SK-N-MC (cell line): Measurements from ENCODE around the gene KCNQ1.

Experiments
- DNase-seq: peaks from one replicate; pipeline ENCODE4 v3.0.0-alpha.2; 2011; ENCODE audit warnings: low read depth, low spot score
- H3K27ac ChIP-seq: fragments of 200-600 bp; sonication (generic); 2 replicates; pipeline ENCODE4 v1.5.1; 2016; ENCODE audit warnings: mixed run types
- H3K36me3 ChIP-seq: fragments of 200-600 bp; sonication (generic); 2 replicates; pipeline ENCODE4 v1.6.1; 2017; ENCODE audit warnings: antibody characterized with exemption, low read length, mixed read lengths; ENCODE audit not compliant: insufficient read depth
- H3K4me3 ChIP-seq: fragments of 200-600 bp; sonication (generic); 2 replicates; pipeline ENCODE4 v1.5.1; 2016
- H3K9ac ChIP-seq: fragments of 200-600 bp; sonication (generic); 2 replicates; pipeline ENCODE4 v1.8.0; 2017; ENCODE audit warnings: mixed run types, mixed read lengths; ENCODE audit not compliant: insufficient read length
- H3K9me3 ChIP-seq: fragments of 200-600 bp; sonication (generic); 2 replicates; pipeline ENCODE4 v1.6.1; 2017; ENCODE audit warnings: low read depth, mild to moderate bottlenecking, antibody characterized with exemption, low read length, moderate library complexity, mixed read lengths
- EZH2 ChIP-seq: fragments of 200-600 bp; sonication (generic); IDR thresholded peaks from one replicate; pipeline ENCODE4 v1.6.1; 2017; ENCODE audit warnings: antibody characterized with exemption
- FOXP2 ChIP-seq: optimal IDR thresholded peaks from 2 replicates; pipeline ENCODE3; 2011; ENCODE audit warnings: mild to moderate bottlenecking, moderate library complexity; ENCODE audit not compliant: insufficient read depth; ENCODE audit errors: extremely low read length, control extremely low read depth
- POLR2AphosphoS5 ChIP-seq: IDR thresholded peaks from 2 replicates; pipeline ENCODE4 v1.6.1; 2012; ENCODE audit warnings: mild to moderate bottlenecking, low read depth, low read length, borderline replicate concordance

The KCNQ1 gene

GRCh38 chr11:2771758-2772466 lies 327.1 kb downstream of the KCNQ1 start:
- H3K36me3 ChIP-seq = no peaks in the 10 kb centered on the region
- no peak overlapping the region for H3K9ac ChIP-seq
- no peak overlapping the region for H3K27ac ChIP-seq
- H3K4me3 ChIP-seq = no peak overlapping the region
- no peaks in the 10 kb centered on the region for H3K9me3 ChIP-seq
- TF ChIP-seq POLR2AphosphoS5 (no peak), EZH2 (no peak), FOXP2 (no peak)
- DNase-seq = no peak

- TF ChIP-seq POLR2AphosphoS5 (no peak), EZH2 (no peak), FOXP2 (no peak)
- Histone ChIP-seq H3K4me3 (no peak overlapping the region), H3K27ac (no peak overlapping the region), H3K9ac (no peak overlapping the region), H3K9me3 (no peaks in the 10 kb centered on the region), H3K36me3 (no peaks in the 10 kb centered on the region)
- no peak for DNase-seq
Observed at GRCh38 chr11:2772544-2773031, 327.8 kb downstream of the KCNQ1 start.

GRCh38 chr11:2774173-2775082 lies 329.6 kb downstream of the KCNQ1 start:
- TF ChIP-seq POLR2AphosphoS5 (no peak), EZH2 (no peak), FOXP2 (no peak)
- H3K4me3 ChIP-seq = no peak overlapping the region
- no peak overlapping the region for H3K27ac ChIP-seq
- DNase-seq = no peak
- H3K36me3 ChIP-seq = no peaks in the 10 kb centered on the region
- H3K9me3 ChIP-seq = no peaks in the 10 kb centered on the region
- no peak overlapping the region for H3K9ac ChIP-seq

- H3K9me3 ChIP-seq = no peaks in the 10 kb centered on the region
Observed at GRCh38 chr11:2775083-2775625, 330.3 kb downstream of the KCNQ1 start.

GRCh38 chr11:2775626-2776350 lies 331.0 kb downstream of the KCNQ1 start:
- no peaks in the 10 kb centered on the region for H3K36me3 ChIP-seq
- H3K27ac ChIP-seq = no peak overlapping the region
- H3K4me3 ChIP-seq = no peak overlapping the region
- H3K9me3 ChIP-seq = no peaks in the 10 kb centered on the region
- no peak overlapping the region for H3K9ac ChIP-seq
- TF ChIP-seq POLR2AphosphoS5 (no peak), EZH2 (no peak), FOXP2 (no peak)
- DNase-seq = no peak

More at GRCh38 chr11:2775083-2775625, 330.3 kb downstream of the KCNQ1 start:
- DNase-seq = no peak
- Histone ChIP-seq H3K36me3 (no peaks in the 10 kb centered on the region), H3K9ac (no peak overlapping the region), H3K4me3 (no peak overlapping the region), H3K27ac (no peak overlapping the region)
- TF ChIP-seq EZH2 (no peak), FOXP2 (no peak), POLR2AphosphoS5 (no peak)

- H3K9me3 ChIP-seq = no peaks in the 10 kb centered on the region
- H3K27ac ChIP-seq = no peak overlapping the region
- DNase-seq = no peak
Observed at GRCh38 chr11:2776351-2777061, 331.7 kb downstream of the KCNQ1 start.

GRCh38 chr11:2777386-2777785 lies 332.6 kb downstream of the KCNQ1 start:
- no peak overlapping the region for H3K4me3 ChIP-seq
- H3K27ac ChIP-seq = no peak overlapping the region
- H3K9me3 ChIP-seq = no peaks in the 10 kb centered on the region
- H3K36me3 ChIP-seq = no peaks in the 10 kb centered on the region
- TF ChIP-seq POLR2AphosphoS5 = no peak
- no peak for TF ChIP-seq EZH2
- TF ChIP-seq FOXP2 = no peak
- H3K9ac ChIP-seq = no peak overlapping the region
- DNase-seq = no peak

More at GRCh38 chr11:2776351-2777061, 331.7 kb downstream of the KCNQ1 start:
- no peak overlapping the region for H3K9ac ChIP-seq
- TF ChIP-seq POLR2AphosphoS5 (no peak), FOXP2 (no peak), EZH2 (no peak)
- no peaks in the 10 kb centered on the region for H3K36me3 ChIP-seq
- H3K4me3 ChIP-seq = no peak overlapping the region

- no peaks in the 10 kb centered on the region for H3K36me3 ChIP-seq
- no peak overlapping the region for H3K9ac ChIP-seq
- no peak overlapping the region for H3K27ac ChIP-seq
- no peak for TF ChIP-seq EZH2
- TF ChIP-seq FOXP2 = no peak
- TF ChIP-seq POLR2AphosphoS5 = no peak
- no peaks in the 10 kb centered on the region for H3K9me3 ChIP-seq
- DNase-seq = no peak
- no peak overlapping the region for H3K4me3 ChIP-seq
Observed at GRCh38 chr11:2777871-2778629, 333.2 kb downstream of the KCNQ1 start.
